Transverse colon (tissue), 3 donors: ENCODE data around the gene CENPA.
"Not testable (repeated sequence)": the region's sequence is repeated elsewhere in the genome, so short reads cannot be mapped to it uniquely, and the experiment has no call there.

ENCODE experiments used
- EP300 ChIP-seq: sonication (generic); formaldehyde crosslinking; IDR thresholded peaks from one replicate; pipeline ENCODE4 v1.6.1; 2017; ENCODE audit warnings: antibody characterized with exemption, low read depth
- TF ChIP-seq, protein P1 (sequence below), 5 experiments: fragments of 200-600 bp in 3 of 5; fragments of 450-650 bp in 2 of 5; sonication (generic) in 3 of 5; IDR thresholded peaks; 1 replicate in 2 of 5; 2 replicates in 3 of 5; pipeline ENCODE4 v1.5.1; 2016 to 2017; ENCODE audit warnings: antibody characterized with exemption in 5 of 5, inconsistent platforms in 3 of 5, mild to moderate bottlenecking in 2 of 5, moderate library complexity in 1 of 5

DNA sequence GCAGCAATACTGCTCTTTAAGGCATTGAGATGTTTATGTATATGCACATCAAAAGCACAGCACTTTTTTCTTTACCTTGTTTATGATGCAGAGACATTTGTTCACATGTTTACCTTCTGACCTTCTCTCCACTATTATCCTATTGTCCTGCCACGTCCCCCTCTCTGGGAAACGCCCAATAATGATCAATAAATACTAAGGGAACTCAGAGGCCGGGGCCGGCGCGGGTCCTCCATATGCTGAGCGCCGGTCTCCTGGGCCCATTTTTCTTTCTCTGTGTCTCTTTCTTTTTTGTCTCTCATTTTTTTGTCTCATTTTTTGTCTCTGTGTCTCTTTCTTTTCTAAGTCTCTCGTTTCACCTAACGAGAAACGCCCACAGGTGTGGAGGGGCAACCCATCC, 35.4 kb upstream of the CENPA start:
- TF ChIP-seq, protein P1, sequence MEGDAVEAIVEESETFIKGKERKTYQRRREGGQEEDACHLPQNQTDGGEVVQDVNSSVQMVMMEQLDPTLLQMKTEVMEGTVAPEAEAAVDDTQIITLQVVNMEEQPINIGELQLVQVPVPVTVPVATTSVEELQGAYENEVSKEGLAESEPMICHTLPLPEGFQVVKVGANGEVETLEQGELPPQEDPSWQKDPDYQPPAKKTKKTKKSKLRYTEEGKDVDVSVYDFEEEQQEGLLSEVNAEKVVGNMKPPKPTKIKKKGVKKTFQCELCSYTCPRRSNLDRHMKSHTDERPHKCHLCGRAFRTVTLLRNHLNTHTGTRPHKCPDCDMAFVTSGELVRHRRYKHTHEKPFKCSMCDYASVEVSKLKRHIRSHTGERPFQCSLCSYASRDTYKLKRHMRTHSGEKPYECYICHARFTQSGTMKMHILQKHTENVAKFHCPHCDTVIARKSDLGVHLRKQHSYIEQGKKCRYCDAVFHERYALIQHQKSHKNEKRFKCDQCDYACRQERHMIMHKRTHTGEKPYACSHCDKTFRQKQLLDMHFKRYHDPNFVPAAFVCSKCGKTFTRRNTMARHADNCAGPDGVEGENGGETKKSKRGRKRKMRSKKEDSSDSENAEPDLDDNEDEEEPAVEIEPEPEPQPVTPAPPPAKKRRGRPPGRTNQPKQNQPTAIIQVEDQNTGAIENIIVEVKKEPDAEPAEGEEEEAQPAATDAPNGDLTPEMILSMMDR (IDR thresholded peaks at IDR 0.05), result not testable (repeated sequence)
- not testable (repeated sequence) for TF ChIP-seq EP300
